Activated CD4-positive, alpha-beta T cell treated with anti-CD3 and anti-CD28 coated beads, Interleukin-2, amount 10 ng/mL, durations not matched to agents 24 days and 14 days (primary cell): ENCODE measurements around the gene TNFAIP8. TPM values are rescaled to one million over a fixed set of nuclear protein-coding genes. Genes with fewer than 3 reads are reported as not detected.
A peak's percentile ranks its signal among the peaks of the same experiment; 100 is the strongest.

Experiments used
- DNase-seq: peaks from one replicate; pipeline ENCODE4 v3.0.0; 2022
- H3K27ac Mint-ChIP-seq: one replicate; pipeline ENCODE4 v1.8.0; 2022; ENCODE audit warnings: mild to moderate bottlenecking, mixed read lengths
- H3K27me3 Mint-ChIP-seq: one replicate; pipeline ENCODE4 v1.8.0; 2022; ENCODE audit warnings: mixed read lengths
- H3K36me3 Mint-ChIP-seq: one replicate; pipeline ENCODE4 v1.8.0; 2022; ENCODE audit warnings: low read depth, mild to moderate bottlenecking, mixed read lengths
- H3K4me1 Mint-ChIP-seq: one replicate; pipeline ENCODE4 v1.8.0; 2021; ENCODE audit warnings: mixed read lengths
- H3K4me3 Mint-ChIP-seq: one replicate; pipeline ENCODE4 v1.8.0; 2022; ENCODE audit warnings: mild to moderate bottlenecking, moderate library complexity, mixed read lengths
- H3K9me3 Mint-ChIP-seq: one replicate; pipeline ENCODE4 v1.8.0; 2021; ENCODE audit warnings: mixed read lengths
- intact Hi-C: fragments of 100-400 bp; cut with micrococcal nuclease; formaldehyde crosslinking; loops from one replicate; pipeline ENCODE4 v1.15.1; 2023
- total RNA-seq: library from RNA; stranded (reverse); gene quantifications from 2 replicates; pipeline ENCODE4 v1.2.3, GENCODE V29; 2022

The TNFAIP8 gene
- total RNA-seq, 1 donor from 2014 or later = 188 TPM

GRCh38 chr5:119373449-119373858 lies 17.6 kb downstream of the TNFAIP8 start:
- Mint-ChIP-seq H3K36me3 (peaks cover 66% of the 10 kb centered on the region), H3K27me3 (no peaks in the 10 kb centered on the region), H3K27ac (peak overlapping the region; percentile 1), H3K4me1 (peaks cover 50% of the 10 kb centered on the region), H3K4me3 (no peak overlapping the region), H3K9me3 (no peaks in the 10 kb centered on the region)
- DNase-seq = no peak
- intact Hi-C loops = no loop called here

GRCh38 chr5:119374901-119375300 lies 19.1 kb downstream of the TNFAIP8 start:
- intact Hi-C loops = no loop called here
- H3K36me3 Mint-ChIP-seq = peaks cover 61% of the 10 kb centered on the region

GRCh38 chr5:119377066-119377465 lies 21.2 kb downstream of the TNFAIP8 start:
- intact Hi-C loops = no loop called here
- DNase-seq = no peak
- Mint-ChIP-seq H3K36me3 (peaks cover 56% of the 10 kb centered on the region), H3K9me3 (no peaks in the 10 kb centered on the region), H3K4me1 (peaks cover 46% of the 10 kb centered on the region), H3K4me3 (no peak overlapping the region), H3K27me3 (no peaks in the 10 kb centered on the region), H3K27ac (peak overlapping the region; percentile 41)

More at GRCh38 chr5:119374901-119375300, 19.1 kb downstream of the TNFAIP8 start:
- Mint-ChIP-seq H3K27me3 (no peaks in the 10 kb centered on the region), H3K27ac (no peak overlapping the region), H3K4me1 (peaks cover 44% of the 10 kb centered on the region), H3K4me3 (no peak overlapping the region), H3K9me3 (no peaks in the 10 kb centered on the region)
- no peak for DNase-seq

- no peaks in the 10 kb centered on the region for H3K9me3 Mint-ChIP-seq
- H3K4me1 Mint-ChIP-seq = peaks cover 47% of the 10 kb centered on the region
- intact Hi-C loops = loop anchor here (2.0 kb wide), 1 partner anchor 17 kb away; no protein-coding TSS in a partner anchor
- DNase-seq = no peak
- H3K36me3 Mint-ChIP-seq = peaks cover 58% of the 10 kb centered on the region
- peak overlapping the region; percentile 44 for H3K4me3 Mint-ChIP-seq
- no peaks in the 10 kb centered on the region for H3K27me3 Mint-ChIP-seq
- H3K27ac Mint-ChIP-seq = peak overlapping the region; percentile 77
Measured at GRCh38 chr5:119378075-119378700, 22.4 kb downstream of the TNFAIP8 start.

DNA sequence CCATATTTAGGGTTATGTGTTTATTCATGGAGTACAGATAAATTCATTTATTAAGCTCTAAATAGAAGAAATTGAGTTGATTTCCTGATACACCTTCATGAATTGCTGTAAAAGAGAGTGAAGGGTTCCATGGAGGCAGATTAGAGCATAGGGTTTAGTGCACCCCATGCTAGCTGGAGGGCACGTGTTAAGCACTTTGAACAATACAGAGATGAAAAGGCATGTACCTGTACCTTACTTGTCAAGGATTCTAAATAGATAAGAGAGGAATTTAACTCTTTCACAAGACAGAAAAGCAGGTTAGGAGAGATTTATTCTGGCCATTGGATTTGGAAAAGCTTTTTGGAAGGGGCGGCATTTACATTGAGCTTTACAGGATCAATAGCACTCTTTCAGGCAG lies 23.3 kb downstream of the TNFAIP8 start:
- no peak overlapping the region for H3K4me3 Mint-ChIP-seq
- H3K36me3 Mint-ChIP-seq = peaks cover 59% of the 10 kb centered on the region
- intact Hi-C loops = loop anchor here (2.0 kb wide), 1 partner anchor 16 kb away; no protein-coding TSS in a partner anchor
- H3K4me1 Mint-ChIP-seq = peaks cover 53% of the 10 kb centered on the region
- no peaks in the 10 kb centered on the region for H3K27me3 Mint-ChIP-seq
- H3K9me3 Mint-ChIP-seq = no peaks in the 10 kb centered on the region
- DNase-seq = no peak
- peak overlapping the region; percentile 68 for H3K27ac Mint-ChIP-seq

DNA sequence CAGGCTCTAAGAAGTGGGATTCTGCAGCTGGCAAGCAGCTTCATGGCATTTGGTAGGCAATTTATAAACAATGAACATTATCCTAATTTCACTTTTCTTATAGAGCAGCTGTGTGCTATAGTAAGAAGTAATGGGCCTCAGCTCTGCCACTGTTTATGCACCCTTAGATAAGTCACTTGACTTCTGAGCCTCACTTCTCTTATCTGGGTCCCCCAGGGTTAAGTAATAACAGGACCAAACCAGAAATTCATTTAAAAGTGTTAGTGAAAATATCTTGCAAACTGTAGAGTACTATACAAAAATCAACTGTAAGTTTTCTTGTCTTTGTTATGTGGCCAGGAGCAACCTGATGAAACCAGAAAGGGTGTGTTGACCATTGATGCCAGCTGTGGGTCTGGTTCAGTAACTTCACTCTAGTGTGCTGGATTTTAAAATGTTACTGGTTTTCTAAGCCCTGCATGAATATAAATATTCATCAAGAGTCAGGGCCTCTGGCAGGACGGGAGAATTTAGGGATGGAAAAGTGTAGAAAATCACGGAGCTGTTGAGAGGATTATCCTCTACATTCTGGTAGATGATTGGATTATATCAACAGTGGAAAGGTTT lies 24.2 kb downstream of the TNFAIP8 start:
- Mint-ChIP-seq H3K27ac (peak overlapping the region; percentile 62), H3K4me3 (no peak overlapping the region), H3K9me3 (no peaks in the 10 kb centered on the region), H3K27me3 (no peaks in the 10 kb centered on the region), H3K36me3 (peaks cover 58% of the 10 kb centered on the region), H3K4me1 (peaks cover 54% of the 10 kb centered on the region)
- DNase-seq = no peak
- intact Hi-C loops = loop anchor here (2.0 kb wide), 1 partner anchor 15 kb away; no protein-coding TSS in a partner anchor

DNA sequence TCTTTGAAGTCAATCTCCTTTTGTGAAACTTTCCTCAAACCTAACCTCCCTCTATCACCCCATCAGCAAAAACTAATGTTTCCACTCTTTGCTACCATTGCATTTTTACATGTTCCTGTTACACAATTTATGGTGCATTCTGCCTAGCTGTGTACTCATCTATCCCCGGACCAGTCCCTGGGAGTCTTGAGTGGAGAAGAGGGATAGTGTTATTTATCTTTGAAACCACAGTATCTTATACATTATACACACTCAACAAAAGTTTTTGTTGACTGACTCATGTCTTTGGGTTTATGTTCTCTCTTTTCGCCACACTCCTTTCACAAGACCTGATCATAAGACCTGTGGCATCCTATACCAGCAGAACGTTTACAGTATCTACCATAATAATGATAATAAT lies 26.4 kb downstream of the TNFAIP8 start:
- Mint-ChIP-seq H3K36me3 (peaks cover 64% of the 10 kb centered on the region), H3K27me3 (no peaks in the 10 kb centered on the region), H3K27ac (peak overlapping the region; percentile 83), H3K9me3 (no peaks in the 10 kb centered on the region), H3K4me1 (peaks cover 66% of the 10 kb centered on the region), H3K4me3 (peak overlapping the region; percentile 12)
- intact Hi-C loops = no loop called here
- no peak for DNase-seq

DNA sequence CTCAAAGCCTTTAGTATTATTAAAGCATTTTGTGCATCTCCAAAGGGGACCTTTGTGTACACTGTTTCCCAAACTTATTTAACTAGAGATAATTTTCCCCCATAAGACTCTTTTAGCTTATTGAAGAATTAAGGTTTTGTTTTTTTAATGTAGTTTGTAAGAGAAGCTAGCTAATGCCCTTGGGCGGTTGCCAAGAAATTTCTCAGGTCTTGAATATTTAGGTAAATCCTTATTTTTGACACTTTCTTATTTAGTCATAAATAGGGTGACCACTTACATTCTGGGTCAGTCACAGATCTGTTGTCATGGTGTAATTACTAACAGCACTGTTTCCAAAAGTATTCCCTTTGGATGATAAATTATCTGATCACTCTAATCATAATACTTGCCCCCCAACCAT lies 27.2 kb downstream of the TNFAIP8 start:
- Mint-ChIP-seq H3K9me3 (no peaks in the 10 kb centered on the region), H3K4me3 (no peak overlapping the region), H3K27me3 (no peaks in the 10 kb centered on the region), H3K36me3 (peaks cover 60% of the 10 kb centered on the region), H3K27ac (no peak overlapping the region), H3K4me1 (peaks cover 61% of the 10 kb centered on the region)
- intact Hi-C loops = no loop called here
- DNase-seq = no peak

DNA sequence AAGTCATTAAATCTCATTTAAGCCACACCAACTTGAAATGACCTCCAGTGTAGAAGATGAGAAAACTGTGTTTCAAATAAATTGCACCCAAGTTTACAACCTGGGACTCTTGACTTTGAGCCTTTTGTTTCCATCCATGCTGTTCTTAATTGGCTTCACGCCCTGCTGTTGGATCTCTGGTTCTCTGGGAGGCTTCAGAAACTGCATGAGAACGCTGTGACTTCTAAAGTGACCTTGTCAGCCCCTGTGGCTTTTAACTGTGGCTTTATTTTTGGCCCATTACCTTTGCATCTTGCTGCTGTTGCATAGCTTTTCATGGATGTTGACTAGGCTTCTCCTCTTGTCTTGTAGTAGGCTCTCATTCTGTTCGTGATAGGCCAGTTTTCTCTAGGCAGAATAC lies 29.3 kb downstream of the TNFAIP8 start:
- H3K4me3 Mint-ChIP-seq = no peak overlapping the region
- H3K4me1 Mint-ChIP-seq = peaks cover 67% of the 10 kb centered on the region
- intact Hi-C loops = loop anchor here (2.0 kb wide), 1 partner anchor 16 kb away; no protein-coding TSS in a partner anchor
- H3K27ac Mint-ChIP-seq = peak overlapping the region; percentile 84
- H3K27me3 Mint-ChIP-seq = no peaks in the 10 kb centered on the region
- DNase-seq = no peak
- peaks cover 66% of the 10 kb centered on the region for H3K36me3 Mint-ChIP-seq
- H3K9me3 Mint-ChIP-seq = no peaks in the 10 kb centered on the region

DNA sequence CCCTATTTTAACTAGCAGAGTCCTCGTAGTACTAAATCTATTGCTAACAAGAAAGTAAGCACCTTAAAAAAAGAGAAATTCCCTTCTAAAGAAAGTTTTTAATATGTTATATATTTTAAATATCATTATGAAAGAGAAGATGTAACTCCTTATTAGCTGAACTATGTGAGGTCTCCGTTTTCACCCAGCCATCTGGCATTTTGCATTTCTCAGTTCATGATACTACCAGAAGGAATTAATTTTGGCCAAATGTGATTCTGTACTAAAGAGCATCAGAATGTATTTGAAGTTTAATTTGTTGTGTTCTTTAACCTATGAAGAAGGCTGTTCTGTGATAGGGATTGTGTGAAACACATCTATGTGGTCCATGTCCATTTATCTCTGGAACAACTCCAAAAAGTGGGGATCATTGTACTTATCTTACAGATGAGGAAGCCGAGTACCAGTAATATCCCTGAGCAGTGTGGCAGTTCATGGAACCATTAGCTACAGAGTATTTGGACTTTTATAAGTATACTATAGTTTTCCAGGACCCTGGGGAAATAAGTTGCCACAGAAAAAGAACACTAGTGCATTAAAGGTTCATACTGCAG lies 29.8 kb downstream of the TNFAIP8 start:
- Mint-ChIP-seq H3K36me3 (peaks cover 65% of the 10 kb centered on the region), H3K4me1 (peaks cover 66% of the 10 kb centered on the region), H3K4me3 (no peak overlapping the region), H3K27ac (peak overlapping the region; percentile 84), H3K9me3 (no peaks in the 10 kb centered on the region), H3K27me3 (no peaks in the 10 kb centered on the region)
- intact Hi-C loops = loop anchor here (2.0 kb wide), 1 partner anchor 17 kb away; no protein-coding TSS in a partner anchor
- DNase-seq = no peak

DNA sequence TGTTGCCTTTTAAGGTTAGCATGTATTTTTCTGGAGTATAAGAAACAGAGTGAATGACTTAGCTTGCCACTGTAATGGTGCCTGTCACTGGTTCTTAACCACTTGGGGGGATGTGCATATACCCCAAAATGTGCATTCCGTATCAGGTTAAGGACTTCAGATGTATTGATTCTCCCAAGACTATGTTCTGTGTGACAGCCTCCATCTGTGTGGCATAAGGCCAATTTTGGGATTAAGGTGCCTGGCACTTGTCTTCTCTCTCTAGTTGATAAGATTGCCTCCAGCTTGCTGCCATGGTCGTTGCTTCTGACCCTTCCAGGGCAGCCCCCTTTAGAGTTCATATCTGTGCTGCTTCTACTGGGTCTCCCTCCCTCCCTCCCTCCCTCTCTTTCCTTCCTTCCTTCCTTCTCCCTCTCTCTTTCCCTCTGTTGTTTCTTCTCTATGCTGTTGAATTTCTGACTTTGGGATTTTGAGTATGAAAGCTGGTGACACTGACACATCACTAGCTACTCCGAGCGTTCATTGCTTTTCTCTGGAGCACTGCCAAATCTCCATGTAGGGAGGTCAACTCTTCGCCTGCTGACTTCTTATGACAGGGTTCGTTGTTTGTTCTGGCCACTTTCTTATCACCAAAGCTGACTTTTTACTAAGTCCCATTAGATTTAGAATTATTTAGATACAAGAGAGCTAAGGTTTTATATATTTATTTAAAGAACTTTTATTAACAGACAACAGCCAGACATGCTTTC lies 31.0 kb downstream of the TNFAIP8 start:
- DNase-seq = no peak
- Mint-ChIP-seq H3K9me3 (no peaks in the 10 kb centered on the region), H3K27me3 (no peaks in the 10 kb centered on the region), H3K4me3 (no peak overlapping the region), H3K4me1 (peaks cover 64% of the 10 kb centered on the region), H3K27ac (peak overlapping the region; percentile 62), H3K36me3 (peaks cover 67% of the 10 kb centered on the region)
- intact Hi-C loops = no loop called here

DNA sequence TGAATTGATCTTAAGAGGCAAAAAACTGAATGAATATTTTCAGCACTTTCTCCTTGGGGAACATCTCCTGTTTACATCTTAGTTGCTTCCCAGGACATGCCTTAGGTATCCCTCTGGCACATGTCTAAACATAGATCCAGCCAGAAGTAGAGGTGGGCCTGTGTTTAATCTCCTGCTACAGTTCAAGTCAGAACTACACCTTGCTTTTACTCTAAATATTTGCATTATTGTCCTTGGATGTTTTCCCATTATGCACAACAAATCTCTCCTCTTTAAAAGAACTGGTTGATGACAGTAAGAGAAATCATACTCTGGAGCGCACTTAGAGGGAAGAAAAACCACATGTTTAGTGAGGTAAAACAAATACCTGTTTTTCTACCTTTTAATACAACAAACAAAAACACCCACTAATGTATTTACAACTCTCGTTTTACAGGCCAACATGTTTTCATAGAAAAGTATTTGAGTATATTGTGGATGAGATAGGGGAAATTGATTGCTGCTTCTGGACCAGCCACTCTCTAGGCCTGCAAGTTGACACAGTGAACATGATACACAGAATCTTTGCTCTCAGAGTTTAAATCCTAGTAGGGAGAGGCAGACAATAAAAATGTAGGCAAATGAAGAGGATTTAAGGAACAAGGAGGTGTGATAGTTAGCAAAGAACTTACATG lies 32.3 kb downstream of the TNFAIP8 start:
- H3K36me3 Mint-ChIP-seq = peaks cover 69% of the 10 kb centered on the region
- peaks cover 68% of the 10 kb centered on the region for H3K4me1 Mint-ChIP-seq
- H3K27me3 Mint-ChIP-seq = no peaks in the 10 kb centered on the region
- peak overlapping the region; percentile 17 for H3K27ac Mint-ChIP-seq
- no peaks in the 10 kb centered on the region for H3K9me3 Mint-ChIP-seq
- intact Hi-C loops = no loop called here
- H3K4me3 Mint-ChIP-seq = no peak overlapping the region
- no peak for DNase-seq

GRCh38 chr5:119388619-119389190 lies 32.9 kb downstream of the TNFAIP8 start:
- intact Hi-C loops = no loop called here
- Mint-ChIP-seq H3K9me3 (no peaks in the 10 kb centered on the region), H3K4me3 (peak overlapping the region; percentile 2), H3K27ac (peak overlapping the region; percentile 56), H3K4me1 (peaks cover 68% of the 10 kb centered on the region), H3K27me3 (no peaks in the 10 kb centered on the region), H3K36me3 (peaks cover 70% of the 10 kb centered on the region)
- DNase-seq = no peak
